MG63 (cell line): ENCODE measurements around the gene BAD. TPM values are rescaled to one million over a fixed set of nuclear protein-coding genes. Genes with fewer than 3 reads are reported as not detected.

Experiments used
- DNase-seq: peaks from one replicate; pipeline ENCODE4 v3.0.0-alpha.2; 2020
- H3K27me3 ChIP-seq: fragments of 250-450 bp; sonication (Bioruptor Pico); 2 replicates; pipeline ENCODE4 v1.5.1; 2020; ENCODE audit warnings: mild to moderate bottlenecking, moderate library complexity
- H3K36me3 ChIP-seq: fragments of 250-450 bp; sonication (Bioruptor Pico); 2 replicates; pipeline ENCODE4 v1.5.1; 2020; ENCODE audit warnings: mild to moderate bottlenecking, moderate library complexity
- H3K4me3 ChIP-seq: fragments of 250-450 bp; sonication (Bioruptor Pico); 2 replicates; pipeline ENCODE4 v1.5.1; 2020; ENCODE audit warnings: mild to moderate bottlenecking, moderate library complexity
- H3K9me3 ChIP-seq: fragments of 250-450 bp; sonication (Bioruptor Pico); 2 replicates; pipeline ENCODE4 v1.5.1; 2020; ENCODE audit warnings: mild to moderate bottlenecking, moderate library complexity
- total RNA-seq: library from RNA; depleted of rRNA; stranded (reverse); fragments of >200 nt; shearing (Covaris generic); gene quantifications from 2 replicates; pipeline ENCODE4 v1.2.3, GENCODE V29; 2014; ENCODE audit warnings: low replicate concordance

Gene BAD
- total RNA-seq, 1 experiment from 2014 or later = 166 TPM

GRCh38 chr11:64234647-64235379 is 49.7 kb downstream of the BAD start:
- no peaks in the 10 kb centered on the region for H3K27me3 ChIP-seq
- DNase-seq = peak; percentile 62
- H3K36me3 ChIP-seq = peaks cover 2% of the 10 kb centered on the region; the same call in 1 of the 2 replicates
- H3K4me3 ChIP-seq = peak overlapping the region; percentile 54
- no peaks in the 10 kb centered on the region for H3K9me3 ChIP-seq

DNA sequence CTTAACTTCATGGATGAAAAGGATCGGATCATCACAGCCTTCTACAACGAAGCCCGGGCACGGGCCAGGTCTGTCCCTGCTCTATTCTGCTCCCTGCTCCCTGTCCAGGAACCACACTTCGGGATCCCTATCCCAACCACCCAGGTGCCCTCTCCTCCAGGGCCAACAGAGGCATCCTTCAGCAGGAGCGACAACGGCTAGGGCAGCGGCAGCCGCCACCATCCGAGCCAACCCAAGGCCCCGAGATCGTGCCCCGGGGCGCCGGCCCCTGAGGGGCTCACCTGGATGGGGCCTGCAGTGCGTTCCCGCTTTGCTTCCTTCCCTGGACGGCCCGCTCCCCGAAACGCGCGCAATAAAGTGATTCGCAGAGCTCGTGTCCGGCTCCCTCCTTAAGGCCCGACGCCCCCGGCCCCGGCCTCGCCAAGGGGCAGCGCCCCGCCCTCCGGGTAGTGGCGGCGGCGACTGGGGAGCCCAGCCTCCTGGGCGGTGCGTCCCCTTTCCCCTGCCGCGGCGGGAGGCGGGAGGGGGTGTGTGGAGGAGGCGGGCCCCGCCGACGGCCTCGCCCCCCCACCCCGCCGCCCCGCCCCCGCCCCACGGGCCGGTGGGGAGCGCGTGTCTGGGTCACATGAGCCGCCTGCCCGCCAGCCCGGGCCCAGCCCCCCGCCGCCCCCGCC is 50.4 kb downstream of the BAD start, which contains the start of gene VEGFB:
Gene VEGFB (plus strand): TSS at position 672 of the 674 bp plus-strand sequence. CDS start 250 bp downstream, outside the sequence.
- no peaks in the 10 kb centered on the region for H3K27me3 ChIP-seq
- H3K9me3 ChIP-seq = no peaks in the 10 kb centered on the region
- peak within 1 kb of the TSS; percentile 54 for H3K4me3 ChIP-seq
- H3K36me3 ChIP-seq = peaks cover 4% of the 10 kb centered on the region; the same call in 1 of the 2 replicates
- DNase-seq = peak; percentile 74

GRCh38 chr11:64232967-64233315 is 51.5 kb downstream of the BAD start:
- Histone ChIP-seq H3K4me3 (no peak overlapping the region), H3K9me3 (no peaks in the 10 kb centered on the region), H3K27me3 (no peaks in the 10 kb centered on the region), H3K36me3 (peaks cover 3% of the 10 kb centered on the region; the same call in 1 of the 2 replicates)
- DNase-seq = no peak

DNA sequence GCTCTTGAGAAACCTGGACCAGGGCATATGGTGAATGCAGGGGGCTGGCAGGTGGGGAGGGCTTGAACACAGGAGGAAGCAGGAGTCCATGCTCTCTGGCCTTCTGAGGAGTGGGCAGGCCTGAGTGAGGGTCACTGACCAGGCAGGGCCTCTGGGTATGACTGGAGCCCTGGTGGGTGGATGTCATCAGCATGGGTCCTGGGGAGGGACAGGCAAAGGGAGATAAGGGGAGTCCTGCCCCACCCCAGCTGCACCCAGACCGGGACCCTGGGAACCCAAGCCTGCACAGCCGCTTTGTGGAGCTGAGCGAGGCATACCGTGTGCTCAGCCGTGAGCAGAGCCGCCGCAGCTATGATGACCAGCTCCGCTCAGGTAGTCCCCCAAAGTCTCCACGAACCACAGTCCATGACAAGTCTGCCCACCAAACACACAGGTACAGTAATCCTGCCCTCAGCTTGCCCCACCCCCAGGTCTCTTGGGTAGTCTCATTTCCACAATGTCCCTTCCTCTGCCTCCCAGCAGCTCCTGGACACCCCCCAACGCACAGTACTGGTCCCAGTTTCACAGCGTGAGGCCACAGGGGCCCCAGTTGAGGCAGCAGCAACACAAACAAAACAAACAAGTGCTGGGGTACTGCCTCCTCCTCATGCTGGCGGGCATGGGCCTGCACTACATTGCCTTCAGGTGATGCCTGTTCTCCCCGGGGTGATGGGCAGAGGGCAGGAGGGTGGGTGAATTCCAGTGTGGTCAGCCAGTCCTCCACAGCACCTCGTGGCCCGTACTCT is 52.1 kb downstream of the BAD start:
- no peak for DNase-seq
- Histone ChIP-seq H3K9me3 (no peaks in the 10 kb centered on the region), H3K27me3 (no peaks in the 10 kb centered on the region)

DNA sequence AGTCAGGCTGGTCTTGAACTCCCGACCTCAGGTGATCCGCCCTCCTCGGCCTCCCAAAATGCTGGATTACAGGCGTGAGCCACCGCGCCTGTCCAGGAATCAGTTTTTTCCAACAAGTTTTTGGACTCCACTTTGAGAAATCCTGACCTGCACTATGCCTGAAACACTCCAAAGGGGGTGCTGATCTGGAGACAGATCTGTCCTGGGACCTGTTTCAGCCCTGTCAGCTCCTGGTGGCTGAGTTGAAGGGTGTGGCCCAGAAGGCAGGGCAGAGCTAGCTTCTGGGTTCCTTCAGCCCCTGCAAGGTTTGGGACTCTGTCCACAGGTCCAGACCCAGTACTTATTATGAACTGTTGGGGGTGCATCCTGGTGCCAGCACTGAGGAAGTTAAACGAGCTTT is 52.9 kb downstream of the BAD start:
- no peak for DNase-seq
- H3K27me3 ChIP-seq = no peaks in the 10 kb centered on the region
- no peaks in the 10 kb centered on the region for H3K9me3 ChIP-seq
- H3K36me3 ChIP-seq = peaks cover 3% of the 10 kb centered on the region; the same call in 1 of the 2 replicates
- H3K4me3 ChIP-seq = no peak overlapping the region

More for the DNA sequence above, 52.1 kb downstream of the BAD start:
- Histone ChIP-seq H3K36me3 (peaks cover 3% of the 10 kb centered on the region; the same call in 1 of the 2 replicates), H3K4me3 (no peak overlapping the region)

DNA sequence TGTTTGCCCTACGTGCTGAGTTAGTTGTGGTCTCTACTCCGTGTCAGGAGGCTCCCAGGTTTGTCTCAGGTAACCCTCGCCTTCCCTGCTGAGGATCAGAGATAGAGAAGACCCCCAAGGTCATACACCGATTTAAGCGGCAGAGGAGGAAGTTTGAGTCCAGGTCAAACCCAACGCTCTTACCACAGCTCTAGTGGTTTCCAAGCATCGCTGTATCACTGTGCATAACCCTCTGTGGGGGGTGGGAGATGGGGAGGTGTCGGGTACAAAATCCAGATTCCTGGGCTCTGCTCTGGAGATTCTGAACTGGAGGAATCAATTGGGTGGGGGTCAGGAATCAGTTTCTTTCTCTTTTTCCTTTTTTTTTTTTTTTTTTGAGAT is 53.5 kb downstream of the BAD start:
- Histone ChIP-seq H3K4me3 (peak overlapping the region; percentile 38), H3K27me3 (no peaks in the 10 kb centered on the region), H3K9me3 (no peaks in the 10 kb centered on the region), H3K36me3 (peaks cover 3% of the 10 kb centered on the region; the same call in 1 of the 2 replicates)
- DNase-seq = no peak

DNA sequence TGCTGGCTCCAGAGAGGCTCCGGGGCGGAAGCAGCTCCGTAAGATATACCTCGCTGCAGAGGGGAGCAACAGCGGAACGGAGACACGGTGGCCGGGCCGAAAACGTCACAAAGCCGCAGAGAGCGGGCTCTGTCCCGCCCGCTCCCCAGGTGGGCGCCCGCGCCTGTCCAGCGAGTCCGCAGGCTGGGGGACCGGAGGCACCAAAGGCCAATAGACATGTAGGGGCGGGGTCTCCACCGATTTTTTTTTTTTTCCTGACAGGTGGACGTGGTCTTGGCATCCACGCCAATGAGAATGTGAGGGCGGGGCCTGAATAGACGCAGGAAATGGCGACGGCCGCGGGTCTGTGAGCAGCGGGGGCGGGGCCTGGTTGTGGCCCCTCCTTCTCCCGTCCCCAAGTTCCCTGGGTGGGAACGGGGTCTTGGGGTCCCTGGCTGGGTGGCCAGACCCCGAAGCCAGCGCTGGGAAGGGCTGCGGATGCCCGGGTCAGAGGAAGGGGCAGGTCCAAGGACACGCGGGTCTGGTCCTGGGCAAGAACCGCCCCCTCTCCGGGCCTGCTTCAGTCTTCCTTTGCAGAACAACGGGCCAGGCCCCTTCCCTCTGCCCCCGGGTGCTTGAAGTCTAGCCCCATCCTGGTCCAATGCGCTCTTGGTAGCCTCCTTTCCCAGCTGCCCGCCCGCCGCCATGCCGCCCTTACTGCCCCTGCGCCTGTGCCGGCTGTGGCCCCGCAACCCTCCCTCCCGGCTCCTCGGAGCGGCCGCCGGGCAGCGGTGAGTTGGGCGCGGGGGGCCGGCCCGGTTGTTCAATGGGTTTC is 54.1 kb downstream of the BAD start, which contains the start of gene DNAJC4:
Gene DNAJC4 (plus strand): TSS at position 378 of the 814 bp plus-strand sequence. CDS start 307 bp downstream, at position 685.
- peak; percentile 60 for DNase-seq
- H3K27me3 ChIP-seq = no peaks in the 10 kb centered on the region
- peak within 1 kb of the TSS; percentile 38 for H3K4me3 ChIP-seq
- no peaks in the 10 kb centered on the region for H3K9me3 ChIP-seq
- peaks cover 3% of the 10 kb centered on the region; the same call in 1 of the 2 replicates for H3K36me3 ChIP-seq

GRCh38 chr11:64229744-64230170 is 54.7 kb downstream of the BAD start:
- H3K9me3 ChIP-seq = no peaks in the 10 kb centered on the region
- no peaks in the 10 kb centered on the region for H3K27me3 ChIP-seq
- peaks cover 3% of the 10 kb centered on the region; the same call in 1 of the 2 replicates for H3K36me3 ChIP-seq
- no peak overlapping the region; the same call in 1 of the 2 replicates for H3K4me3 ChIP-seq
- no peak for DNase-seq

DNA sequence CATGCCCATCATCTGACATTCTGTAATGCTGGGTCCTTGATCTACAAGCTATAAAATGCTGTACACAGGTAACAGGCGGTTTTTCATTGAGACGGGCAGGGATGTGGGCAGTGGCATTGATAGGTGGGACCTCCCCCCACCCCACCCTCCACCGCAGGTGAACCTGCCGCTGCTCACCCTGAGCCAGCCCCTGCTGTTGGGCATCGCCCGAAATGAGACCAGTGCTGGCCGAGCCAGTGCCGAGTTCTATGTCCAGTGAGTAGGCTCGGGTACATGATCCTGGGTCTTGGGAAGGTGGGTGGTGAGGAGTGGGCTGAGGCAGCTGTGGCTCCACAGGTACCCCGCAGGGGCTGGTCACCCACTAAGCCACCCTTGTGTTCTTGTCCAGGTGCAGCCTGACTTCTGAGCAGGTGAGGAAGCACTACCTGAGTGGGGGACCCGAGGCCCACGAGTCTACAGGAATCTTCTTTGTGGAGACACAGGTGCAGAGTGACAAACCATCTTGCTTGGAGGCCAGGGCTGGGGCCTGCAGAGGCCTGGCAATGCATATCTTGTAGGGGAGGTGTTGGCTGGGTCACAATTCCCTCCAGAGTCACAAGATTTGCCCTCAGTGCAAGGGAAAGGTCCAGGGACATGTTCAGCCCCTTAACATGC is 55.2 kb downstream of the BAD start:
- DNase-seq = no peak
- H3K9me3 ChIP-seq = no peaks in the 10 kb centered on the region
- no peak overlapping the region for H3K4me3 ChIP-seq

GRCh38 chr11:64227405-64227956 is 57.0 kb downstream of the BAD start:
- peak overlapping the region; percentile 90 for H3K4me3 ChIP-seq
- DNase-seq = no peak
- no peaks in the 10 kb centered on the region for H3K9me3 ChIP-seq
- peaks cover 3% of the 10 kb centered on the region; the same call in 1 of the 2 replicates for H3K36me3 ChIP-seq
- H3K27me3 ChIP-seq = no peaks in the 10 kb centered on the region

More for the DNA sequence above, 55.2 kb downstream of the BAD start:
- peaks cover 3% of the 10 kb centered on the region; the same call in 1 of the 2 replicates for H3K36me3 ChIP-seq
- H3K27me3 ChIP-seq = no peaks in the 10 kb centered on the region

DNA sequence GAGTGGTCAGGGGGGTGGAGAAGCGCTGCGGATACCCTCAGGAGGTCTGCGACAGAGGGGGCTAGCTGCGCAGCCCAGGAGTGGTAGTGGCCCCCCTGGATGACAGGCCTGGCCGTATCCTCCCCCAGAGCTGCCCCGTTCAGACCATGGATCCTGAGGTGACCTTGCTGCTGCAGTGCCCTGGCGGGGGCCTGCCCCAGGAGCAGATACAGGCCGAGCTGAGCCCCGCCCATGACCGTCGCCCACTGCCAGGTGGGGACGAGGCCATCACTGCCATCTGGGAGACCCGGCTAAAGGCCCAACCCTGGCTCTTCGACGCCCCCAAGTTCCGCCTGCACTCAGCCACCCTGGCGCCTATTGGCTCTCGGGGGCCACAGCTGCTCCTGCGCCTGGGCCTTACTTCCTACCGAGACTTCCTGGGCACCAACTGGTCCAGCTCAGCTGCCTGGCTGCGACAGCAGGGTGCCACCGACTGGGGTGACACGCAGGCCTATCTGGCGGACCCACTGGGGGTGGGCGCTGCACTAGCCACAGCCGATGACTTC is 57.9 kb downstream of the BAD start:
- Histone ChIP-seq H3K27me3 (no peaks in the 10 kb centered on the region), H3K9me3 (no peaks in the 10 kb centered on the region), H3K4me3 (peak overlapping the region; percentile 90), H3K36me3 (peaks cover 3% of the 10 kb centered on the region; the same call in 1 of the 2 replicates)
- peak; percentile 52 for DNase-seq

GRCh38 chr11:64225608-64226506 is 58.6 kb downstream of the BAD start, which contains the start of the genes NUDT22 and TRPT1:
Gene NUDT22, plus strand, starts transcription at chr11:64226274. Its CDS starts 379 bp downstream, at chr11:64226653.
Gene TRPT1, minus strand, starts transcription at chr11:64226186. Its CDS starts 326 bp downstream, at chr11:64225860.
- Histone ChIP-seq H3K4me3 (peak within 1 kb of the TSS; percentile 90), H3K27me3 (no peaks in the 10 kb centered on the region), H3K9me3 (no peaks in the 10 kb centered on the region), H3K36me3 (peaks cover 8% of the 10 kb centered on the region)
- DNase-seq = peak; percentile 80

GRCh38 chr11:64224891-64225607 is 59.4 kb downstream of the BAD start:
- Histone ChIP-seq H3K4me3 (peak overlapping the region; percentile 90), H3K9me3 (no peaks in the 10 kb centered on the region), H3K36me3 (peaks cover 10% of the 10 kb centered on the region), H3K27me3 (no peaks in the 10 kb centered on the region)
- DNase-seq = no peak
